ENCODE data around the gene KRAS. TPM values are rescaled to one million over a fixed set of nuclear protein-coding genes. Genes with fewer than 3 reads are reported as not detected.

KRAS gene
- total and polyA plus RNA-seq, 8 donors = 28.6 to 33.2 (median 30.5) TPM

DNA sequence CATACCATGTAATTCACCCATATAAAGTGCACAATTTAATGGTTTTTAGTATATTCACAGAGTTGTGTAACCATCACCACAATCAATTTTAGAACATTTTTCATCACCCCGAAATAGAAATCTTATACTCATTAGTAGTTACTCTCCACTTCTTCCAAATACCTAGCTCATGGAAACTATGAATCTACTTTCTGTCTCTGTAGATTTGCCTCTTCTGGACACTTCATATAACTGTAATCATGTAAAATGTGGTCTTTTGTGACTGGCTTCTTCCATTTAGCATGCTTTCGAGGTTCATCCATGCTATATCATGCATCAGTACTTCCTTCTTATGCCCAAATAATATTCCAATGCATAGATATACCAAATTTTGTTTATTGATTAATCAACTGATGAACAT, 66.6 kb downstream of the KRAS start:
- no peak for ATAC-seq
- Histone ChIP-seq H3K27me3 (no peaks in the 10 kb centered on the region), H3K9me3 (no peaks in the 10 kb centered on the region), H3K36me3 (no peaks in the 10 kb centered on the region), H3K27ac (no peak overlapping the region), H3K4me1 (no peaks in the 10 kb centered on the region), H3K4me3 (no peak overlapping the region)
- intact Hi-C loops (cut with DNase I) = no loop called here
- TF ChIP-seq, protein P1, sequence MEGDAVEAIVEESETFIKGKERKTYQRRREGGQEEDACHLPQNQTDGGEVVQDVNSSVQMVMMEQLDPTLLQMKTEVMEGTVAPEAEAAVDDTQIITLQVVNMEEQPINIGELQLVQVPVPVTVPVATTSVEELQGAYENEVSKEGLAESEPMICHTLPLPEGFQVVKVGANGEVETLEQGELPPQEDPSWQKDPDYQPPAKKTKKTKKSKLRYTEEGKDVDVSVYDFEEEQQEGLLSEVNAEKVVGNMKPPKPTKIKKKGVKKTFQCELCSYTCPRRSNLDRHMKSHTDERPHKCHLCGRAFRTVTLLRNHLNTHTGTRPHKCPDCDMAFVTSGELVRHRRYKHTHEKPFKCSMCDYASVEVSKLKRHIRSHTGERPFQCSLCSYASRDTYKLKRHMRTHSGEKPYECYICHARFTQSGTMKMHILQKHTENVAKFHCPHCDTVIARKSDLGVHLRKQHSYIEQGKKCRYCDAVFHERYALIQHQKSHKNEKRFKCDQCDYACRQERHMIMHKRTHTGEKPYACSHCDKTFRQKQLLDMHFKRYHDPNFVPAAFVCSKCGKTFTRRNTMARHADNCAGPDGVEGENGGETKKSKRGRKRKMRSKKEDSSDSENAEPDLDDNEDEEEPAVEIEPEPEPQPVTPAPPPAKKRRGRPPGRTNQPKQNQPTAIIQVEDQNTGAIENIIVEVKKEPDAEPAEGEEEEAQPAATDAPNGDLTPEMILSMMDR (IDR thresholded peaks at IDR 0.05) = no peak
- no peak for DNase-seq

DNA sequence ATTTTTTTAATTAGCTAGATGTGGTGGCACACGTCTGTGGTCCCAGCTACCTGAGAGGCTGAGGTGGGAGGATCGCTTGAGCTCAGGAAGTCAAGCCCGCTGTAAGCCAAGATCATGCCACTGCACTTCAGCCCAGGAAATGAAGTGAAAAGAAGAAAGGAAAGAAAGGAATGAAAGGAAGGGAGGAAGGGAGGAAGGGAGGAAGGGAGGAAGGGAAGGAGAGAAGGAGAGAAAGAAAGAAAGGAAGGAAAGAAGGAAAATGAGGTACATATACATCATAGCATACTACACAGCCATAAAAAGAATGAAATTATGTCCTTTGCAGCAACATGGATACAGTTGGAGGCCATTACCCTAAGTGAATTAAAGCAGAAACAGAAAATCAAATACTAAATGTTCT, 68.0 kb downstream of the KRAS start:
- H3K36me3 ChIP-seq = no peaks in the 10 kb centered on the region
- TF ChIP-seq, protein P1 (IDR thresholded peaks at IDR 0.05) = no peak
- ATAC-seq (no peak), DNase-seq (no peak)
- intact Hi-C loops (cut with DNase I) = no loop called here
- no peak overlapping the region for H3K27ac ChIP-seq
- no peaks in the 10 kb centered on the region for H3K9me3 ChIP-seq
- no peaks in the 10 kb centered on the region for H3K4me1 ChIP-seq
- H3K4me3 ChIP-seq = no peak overlapping the region
- no peaks in the 10 kb centered on the region for H3K27me3 ChIP-seq

DNA sequence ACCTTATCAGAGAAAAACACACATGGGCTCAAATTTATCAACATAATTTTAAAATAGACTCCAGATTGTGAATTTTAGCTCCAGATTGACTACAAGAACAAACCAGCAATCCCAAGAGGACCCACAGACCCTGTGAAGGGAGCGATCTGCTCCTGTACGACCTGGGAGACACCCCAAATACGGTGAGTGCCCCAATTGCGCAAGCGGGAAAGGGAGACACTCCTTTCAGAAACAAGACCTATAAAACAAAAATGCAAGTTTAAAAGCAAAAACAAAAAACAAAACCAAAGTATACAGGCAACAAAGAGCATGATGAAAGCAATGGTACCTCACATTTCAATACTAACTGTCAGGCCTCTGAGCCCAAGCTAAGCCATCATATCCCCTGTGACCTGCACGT, 87.9 kb downstream of the KRAS start:
- no peaks in the 10 kb centered on the region for H3K4me1 ChIP-seq
- H3K36me3 ChIP-seq = no peaks in the 10 kb centered on the region
- no peak overlapping the region for H3K27ac ChIP-seq
- H3K27me3 ChIP-seq = no peaks in the 10 kb centered on the region
- H3K4me3 ChIP-seq = no peak overlapping the region
- intact Hi-C loops (cut with DNase I) = no loop called here
- no peaks in the 10 kb centered on the region for H3K9me3 ChIP-seq
- TF ChIP-seq, protein P1 (IDR thresholded peaks at IDR 0.05) = no peak
- ATAC-seq = no peak
- DNase-seq = no peak

DNA sequence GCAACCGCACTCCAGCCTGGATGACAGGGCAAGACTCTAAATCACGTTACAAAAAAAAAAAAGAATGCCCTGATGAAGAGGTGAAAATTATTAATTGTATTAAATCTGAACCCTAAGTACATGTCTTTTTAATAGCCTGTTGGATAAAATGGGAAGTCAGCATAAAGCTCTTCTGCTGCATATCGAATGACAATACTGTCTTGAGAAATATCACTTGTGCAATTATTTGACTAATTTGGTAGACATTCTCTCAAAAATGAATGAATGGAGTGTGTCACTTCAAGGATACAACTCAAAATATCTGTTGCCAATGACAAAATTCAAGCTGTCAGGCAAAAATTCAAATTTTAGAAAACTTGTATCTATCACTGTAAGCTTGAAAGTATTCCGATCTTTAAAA, 94.7 kb downstream of the KRAS start:
- Histone ChIP-seq H3K27me3 (no peaks in the 10 kb centered on the region), H3K9me3 (no peaks in the 10 kb centered on the region), H3K4me1 (peaks cover 0 to 4% of the 10 kb centered on the region in 2 donors), H3K27ac (no peak overlapping the region), H3K4me3 (no peak overlapping the region), H3K36me3 (no peaks in the 10 kb centered on the region)
- intact Hi-C loops (cut with DNase I) = no loop called here
- DNase-seq = no peak
- TF ChIP-seq, protein P1 (IDR thresholded peaks at IDR 0.05) = no peak
- no peak for ATAC-seq

DNA sequence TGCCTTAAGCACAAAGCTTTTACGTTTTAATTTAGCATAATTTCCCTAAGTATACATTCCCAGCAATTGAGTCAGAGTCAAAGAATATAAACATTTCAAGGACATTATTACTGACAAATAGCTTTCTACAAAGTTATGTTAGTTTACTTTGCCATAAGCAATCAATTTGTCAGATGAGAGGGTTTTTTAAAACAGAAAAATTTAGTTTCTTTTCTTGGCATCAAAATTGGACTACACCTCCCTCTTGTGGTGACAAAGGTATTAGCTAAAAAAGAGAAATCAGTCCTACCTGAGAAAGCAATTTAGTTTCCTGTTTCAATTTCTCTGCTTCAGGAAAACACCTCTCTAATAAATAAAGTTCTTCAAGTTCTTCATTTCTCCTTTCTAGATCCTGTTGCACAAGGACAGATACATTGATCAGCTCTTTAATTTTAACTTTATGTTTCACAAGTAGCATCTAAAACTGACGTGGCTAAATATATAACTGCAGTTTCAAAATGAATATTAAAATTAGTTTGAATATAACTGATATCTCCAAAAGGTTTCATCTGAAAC, 95.6 kb downstream of the KRAS start:
- DNase-seq = peak in 1 of 4 donors; percentile 27
- H3K27me3 ChIP-seq = no peaks in the 10 kb centered on the region
- peaks cover 0 to 4% of the 10 kb centered on the region in 2 donors for H3K4me1 ChIP-seq
- ATAC-seq = peak; percentile 58
- H3K9me3 ChIP-seq = no peaks in the 10 kb centered on the region
- TF ChIP-seq, protein P1 (IDR thresholded peaks at IDR 0.05) = peak; percentile 43 to 63
- H3K4me3 ChIP-seq = no peak overlapping the region
- no peaks in the 10 kb centered on the region for H3K36me3 ChIP-seq
- intact Hi-C loops (cut with DNase I) = no loop called here
- H3K27ac ChIP-seq = no peak overlapping the region

Other genes starting within 250 kb of the KRAS start
- 1 to 10 TPM; 1.1 to 2.3 TPM for gene DNAI7, start 55.8 kb downstream of the KRAS start, total RNA-seq
- 1 to 10 TPM; 3.2 to 8.1 (median 5.5) TPM for gene DNAI7, start 55.8 kb downstream of the KRAS start, polyA plus RNA-seq (ENCODE audit: insufficient read length in 6 of 6)
- gene ETFRF1, start 55.7 kb downstream of the KRAS start, total RNA-seq = 10 to 100 TPM; 17.1 to 22.5 TPM
- 10 to 100 TPM; 23.8 to 27.0 (median 25.8) TPM for gene ETFRF1, start 55.7 kb downstream of the KRAS start, polyA plus RNA-seq (ENCODE audit: insufficient read length in 6 of 6)

All from left lung (tissue), 10 donors.